Spleen (tissue), 11 donors: Measurements from ENCODE around the gene RTTN. TPM values are rescaled to one million over a fixed set of nuclear protein-coding genes. Genes with fewer than 3 reads are reported as not detected.

ENCODE experiments used
- DNase-seq: peaks from one replicate; pipeline ENCODE4 v3.0.0-alpha.2; 2020
- H3K27ac ChIP-seq, 8 donors: fragments of 200-600 bp; sonication (generic) in 7 of 8; 1 replicate in 4 of 8; 2 replicates in 4 of 8; pipeline versions ENCODE4 v1.5.0 to v1.8.0; 2016 to 2021; ENCODE audit warnings: inconsistent platforms in 4 of 8, mild to moderate bottlenecking in 4 of 8, moderate library complexity in 1 of 8
- H3K27me3 ChIP-seq, 7 donors: fragments of 200-600 bp; sonication (generic) in 6 of 7; replicated peaks in 1 of 7; 1 replicate in 4 of 7; 2 replicates in 3 of 7; pipeline versions ENCODE4 v1.5.0 to v1.8.0; 2016 to 2021; ENCODE audit warnings: inconsistent platforms in 3 of 7, mild to moderate bottlenecking in 1 of 7
- H3K36me3 ChIP-seq, 6 donors: fragments of 200-600 bp; sonication (generic) in 5 of 6; 1 replicate in 4 of 6; 2 replicates in 2 of 6; pipeline versions ENCODE4 v1.5.0 to v1.8.0; 2016 to 2021; ENCODE audit warnings: inconsistent platforms in 2 of 6
- H3K4me1 ChIP-seq, 6 donors: fragments of 200-600 bp; sonication (generic) in 5 of 6; 1 replicate in 3 of 6; 2 replicates in 3 of 6; pipeline versions ENCODE4 v1.5.0 to v1.8.0; 2016 to 2021; ENCODE audit warnings: inconsistent platforms in 3 of 6
- H3K4me3 ChIP-seq, 8 donors: fragments of 200-600 bp; sonication (generic) in 7 of 8; 1 replicate in 4 of 8; 2 replicates in 4 of 8; pipeline versions ENCODE4 v1.5.0 to v1.8.0; 2016 to 2021; ENCODE audit warnings: inconsistent platforms in 4 of 8, mild to moderate bottlenecking in 4 of 8, moderate library complexity in 2 of 8
- H3K9me3 ChIP-seq, 8 donors: fragments of 200-600 bp; sonication (generic) in 7 of 8; 1 replicate in 4 of 8; 2 replicates in 4 of 8; pipeline versions ENCODE4 v1.5.0 to v1.8.0; 2016 to 2021; ENCODE audit warnings: inconsistent platforms in 4 of 8
- POLR2A ChIP-seq, 3 donors: fragments of 450-650 bp; IDR thresholded peaks; one replicate each; pipeline ENCODE4 v1.5.1; 2017; ENCODE audit warnings: antibody characterized with exemption in 3 of 3, mild to moderate bottlenecking in 1 of 3
- POLR2AphosphoS5 ChIP-seq, 3 donors: sonication (generic); formaldehyde crosslinking; IDR thresholded peaks; one replicate each; pipeline ENCODE4 v1.5.1; 2017; ENCODE audit warnings: antibody characterized with exemption in 3 of 3
- WGBS, 5 donors: extraction: QIAGEN DNeasy Blood & Tissue Kit in 3 of 5; methylation state at CpG; one replicate each; pipeline versions ENCODE4 v1.1.5 to v1.1.7; 2013 to 2018; 5-methylcytosine and 5-hydroxymethylcytosine counted together
- intact Hi-C: fragments of 100-400 bp; cut with DNase I; formaldehyde crosslinking; loops from one replicate; pipeline ENCODE4 v1.15.0; 2023; ENCODE audit warnings: low total_unique reads
- polyA plus RNA-seq, 3 donors: library from polyadenylated mRNA; stranded (reverse); fragments of 200-250 nt; gene quantifications; one replicate each; pipeline ENCODE4 v1.2.1, GENCODE V29; 2013
- total RNA-seq, 7 donors: library from RNA; depleted of rRNA in 3 of 7; stranded (reverse); fragments of >200 nt in 3 of 7; fragmentation: NEBNext Ultra II Directional in 4 of 7; extraction: Animal tissue kit (Norgen Biotek cat#: 25700) in 4 of 7; gene quantifications; one replicate each; pipeline versions ENCODE4 v1.1.0 to v1.2.1, GENCODE V29; 2016 to 2021
- TF ChIP-seq, protein P1 (sequence below), 11 experiments: fragments of 200-600 bp in 7 of 11; fragments of 450-650 bp in 4 of 11; sonication (generic) in 4 of 11; IDR thresholded peaks in 8 of 11; conservative IDR thresholded peaks in 3 of 11; 1 replicate in 7 of 11; 2 replicates in 4 of 11; pipeline versions ENCODE4 v1.4.0 to v1.8.0; 2016 to 2021; ENCODE audit warnings: antibody characterized with exemption in 11 of 11, inconsistent platforms in 4 of 11, mild to moderate bottlenecking in 1 of 11
- donor health status: healthy with polysubstance abuse.
- donor health status: DM: no; HTN: no; CAD: no; lungs with moderate emphysema.
- donor health status: DM: no; HTN: no; CAD: no.
- donor health status: Bipolar disorder and iron deficiency.
- donor health status: healthy.
- donor health status: DM: no; HTN: no; CAD: no.
- donor health status: DM: yes; HTN: yes; CAD: no.

Gene RTTN
- total and polyA plus RNA-seq, 10 donors: 4.0 to 32.3 (median 23.8) TPM

DNA sequence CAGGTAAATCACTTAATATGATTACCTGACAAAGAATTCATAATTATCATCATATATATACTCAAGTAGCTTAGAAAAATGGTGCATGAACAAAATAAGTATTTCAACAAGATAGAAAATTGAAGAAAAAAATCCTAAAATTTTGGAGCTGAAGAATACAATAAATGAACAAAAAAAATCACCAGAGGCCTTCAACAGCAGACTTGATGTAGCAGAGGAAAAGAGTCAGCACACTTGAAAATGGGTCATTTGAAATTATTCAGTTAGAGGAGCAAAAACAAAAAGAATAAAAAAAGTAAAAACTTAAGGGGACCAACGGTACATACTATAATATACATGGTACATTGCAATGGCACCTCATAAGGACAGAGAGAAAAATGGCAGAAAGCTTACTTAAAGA lies 217.6 kb downstream of the RTTN start:
- no peak for TF ChIP-seq POLR2A (IDR thresholded peaks at IDR 0.05)
- TF ChIP-seq, protein P1, sequence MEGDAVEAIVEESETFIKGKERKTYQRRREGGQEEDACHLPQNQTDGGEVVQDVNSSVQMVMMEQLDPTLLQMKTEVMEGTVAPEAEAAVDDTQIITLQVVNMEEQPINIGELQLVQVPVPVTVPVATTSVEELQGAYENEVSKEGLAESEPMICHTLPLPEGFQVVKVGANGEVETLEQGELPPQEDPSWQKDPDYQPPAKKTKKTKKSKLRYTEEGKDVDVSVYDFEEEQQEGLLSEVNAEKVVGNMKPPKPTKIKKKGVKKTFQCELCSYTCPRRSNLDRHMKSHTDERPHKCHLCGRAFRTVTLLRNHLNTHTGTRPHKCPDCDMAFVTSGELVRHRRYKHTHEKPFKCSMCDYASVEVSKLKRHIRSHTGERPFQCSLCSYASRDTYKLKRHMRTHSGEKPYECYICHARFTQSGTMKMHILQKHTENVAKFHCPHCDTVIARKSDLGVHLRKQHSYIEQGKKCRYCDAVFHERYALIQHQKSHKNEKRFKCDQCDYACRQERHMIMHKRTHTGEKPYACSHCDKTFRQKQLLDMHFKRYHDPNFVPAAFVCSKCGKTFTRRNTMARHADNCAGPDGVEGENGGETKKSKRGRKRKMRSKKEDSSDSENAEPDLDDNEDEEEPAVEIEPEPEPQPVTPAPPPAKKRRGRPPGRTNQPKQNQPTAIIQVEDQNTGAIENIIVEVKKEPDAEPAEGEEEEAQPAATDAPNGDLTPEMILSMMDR (IDR thresholded peaks at IDR 0.05 in 8 of 11, conservative IDR thresholded peaks at IDR 0.05 in 3 of 11): no peak
- TF ChIP-seq POLR2AphosphoS5 (IDR thresholded peaks at IDR 0.05): no peak
- Histone ChIP-seq H3K36me3 (peaks cover 0 to 49% (median 0%) of the 10 kb centered on the region in 6 donors), H3K9me3 (peaks cover 0 to 54% (median 42%) of the 10 kb centered on the region in 8 donors), H3K27ac (no peak overlapping the region), H3K4me3 (no peak overlapping the region), H3K4me1 (no peaks in the 10 kb centered on the region), H3K27me3 (no peaks in the 10 kb centered on the region)
- no peak for DNase-seq
- intact Hi-C loops: no loop called here
- WGBS, 5 donors: 94 to 100% (median 98%) methylated on average over 1 of the region's 1 CpG

DNA sequence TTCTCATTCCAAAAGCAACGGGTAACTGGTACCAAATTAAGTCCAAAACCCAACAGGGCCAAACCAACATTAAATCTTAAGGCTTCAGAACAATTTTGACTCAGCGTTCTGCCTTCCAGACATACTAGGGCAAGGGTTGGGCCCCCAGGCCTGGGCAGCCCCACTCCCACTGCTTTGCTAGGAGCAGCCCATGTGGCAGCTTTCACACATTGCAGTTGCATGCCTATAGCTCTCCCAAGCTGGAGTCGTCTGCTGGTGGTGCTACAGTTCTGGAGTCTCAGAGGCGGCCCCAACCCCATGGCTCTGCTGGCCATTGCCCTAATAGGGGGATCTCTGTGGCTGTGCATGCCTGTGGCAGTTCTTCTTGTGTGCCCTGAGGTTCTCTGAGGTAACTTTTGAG lies 220.2 kb downstream of the RTTN start:
- no peak overlapping the region for H3K27ac ChIP-seq
- peaks cover 0 to 43% (median 0%) of the 10 kb centered on the region in 6 donors for H3K36me3 ChIP-seq
- peaks cover 0 to 40% (median 32%) of the 10 kb centered on the region in 8 donors for H3K9me3 ChIP-seq
- H3K27me3 ChIP-seq: no peaks in the 10 kb centered on the region
- H3K4me1 ChIP-seq: peaks cover 0 to 16% (median 5%) of the 10 kb centered on the region in 6 donors
- 92 to 100% (median 95%) methylated on average over 4 of the region's 4 CpGs for WGBS, 5 donors
- intact Hi-C loops: no loop called here
- no peak for DNase-seq
- no peak overlapping the region for H3K4me3 ChIP-seq
- TF ChIP-seq POLR2A (IDR thresholded peaks at IDR 0.05) (no peak), POLR2AphosphoS5 (IDR thresholded peaks at IDR 0.05) (no peak)
- TF ChIP-seq, protein P1 (IDR thresholded peaks at IDR 0.05 in 8 of 11, conservative IDR thresholded peaks at IDR 0.05 in 3 of 11): no peak

DNA sequence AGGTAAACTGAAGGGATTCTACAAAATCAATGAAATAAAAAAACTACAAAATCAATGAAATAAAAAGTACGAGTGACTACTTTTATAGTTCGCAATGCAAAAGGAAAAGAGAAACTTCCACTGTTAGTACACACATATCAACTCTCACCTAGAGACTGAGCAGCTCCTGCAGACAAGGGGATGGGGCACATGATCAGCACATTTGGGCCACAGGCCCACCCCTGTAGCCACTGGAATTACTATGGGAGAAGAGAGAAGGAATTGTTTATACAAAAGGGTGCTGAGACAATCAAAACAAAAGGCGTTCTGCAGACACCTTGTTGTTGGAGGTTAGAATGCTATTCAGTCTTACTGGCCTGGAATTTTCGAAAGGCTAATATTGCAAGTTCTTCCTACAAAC lies 223.1 kb downstream of the RTTN start:
- intact Hi-C loops: no loop called here
- WGBS, 5 donors: 90 to 97% (median 94%) methylated on average over 4 of the region's 4 CpGs
- no peak overlapping the region for H3K4me3 ChIP-seq
- H3K4me1 ChIP-seq: peaks cover 0 to 16% (median 5%) of the 10 kb centered on the region in 6 donors
- TF ChIP-seq POLR2AphosphoS5 (IDR thresholded peaks at IDR 0.05): no peak
- no peak for TF ChIP-seq POLR2A (IDR thresholded peaks at IDR 0.05)
- TF ChIP-seq, protein P1 (IDR thresholded peaks at IDR 0.05 in 8 of 11, conservative IDR thresholded peaks at IDR 0.05 in 3 of 11): no peak
- no peak overlapping the region for H3K27ac ChIP-seq
- peaks cover 0 to 17% (median 9%) of the 10 kb centered on the region in 8 donors for H3K9me3 ChIP-seq
- peaks cover 0 to 36% (median 0%) of the 10 kb centered on the region in 6 donors for H3K36me3 ChIP-seq
- DNase-seq: no peak
- no peaks in the 10 kb centered on the region for H3K27me3 ChIP-seq

DNA sequence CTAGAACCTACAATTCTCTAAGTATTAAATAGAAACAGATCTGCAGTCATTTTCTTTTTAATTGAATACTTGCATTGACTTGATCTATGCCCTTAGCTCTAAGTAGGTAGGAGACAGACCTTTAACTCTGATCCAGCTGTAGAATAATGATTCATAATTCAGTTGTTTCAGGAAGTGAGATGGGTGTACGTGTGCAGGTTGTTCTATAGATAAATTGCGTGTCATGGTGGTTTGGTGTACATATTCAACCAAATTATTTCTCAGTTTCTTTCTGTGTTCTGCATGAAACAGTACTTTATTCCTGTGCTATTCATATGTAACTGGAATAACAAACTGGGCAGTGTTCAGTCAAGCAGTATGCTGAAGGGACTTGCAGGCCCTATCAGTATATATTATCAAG lies 223.5 kb downstream of the RTTN start:
- 43 to 67% (median 60%) methylated on average over 2 of the region's 2 CpGs for WGBS, 5 donors

More for the DNA sequence above, 223.5 kb downstream of the RTTN start:
- Histone ChIP-seq H3K36me3 (peaks cover 0 to 31% (median 0%) of the 10 kb centered on the region in 6 donors), H3K27ac (no peak overlapping the region), H3K27me3 (no peaks in the 10 kb centered on the region), H3K4me3 (no peak overlapping the region), H3K9me3 (peaks cover 0 to 17% (median 9%) of the 10 kb centered on the region in 8 donors), H3K4me1 (peaks cover 0 to 16% (median 5%) of the 10 kb centered on the region in 6 donors)
- no peak for DNase-seq
- intact Hi-C loops: no loop called here
- TF ChIP-seq, protein P1 (IDR thresholded peaks at IDR 0.05 in 8 of 11, conservative IDR thresholded peaks at IDR 0.05 in 3 of 11): no peak
- no peak for TF ChIP-seq POLR2A (IDR thresholded peaks at IDR 0.05)
- no peak for TF ChIP-seq POLR2AphosphoS5 (IDR thresholded peaks at IDR 0.05)
